Measurements from ENCODE around the gene MFSD12.

DNA sequence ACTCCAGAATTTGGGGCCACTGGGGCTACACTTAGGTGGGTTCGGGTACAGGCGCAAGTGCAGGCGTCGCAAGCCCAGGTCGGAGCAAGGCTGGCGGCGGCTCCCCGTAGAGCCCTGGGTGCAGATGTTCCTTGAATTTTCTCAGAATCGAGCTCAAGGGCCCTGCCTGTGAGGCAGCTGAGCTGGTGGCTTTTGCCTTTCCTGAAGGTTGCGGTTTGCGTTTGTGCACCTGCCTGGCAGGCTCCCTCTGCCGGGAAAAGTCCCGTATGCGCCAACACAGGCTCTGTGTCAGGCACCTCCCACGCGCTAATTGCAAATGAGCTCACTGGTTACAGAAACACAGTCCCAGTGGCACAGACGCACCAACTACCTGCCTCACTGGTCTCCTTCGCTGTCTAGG is 62.8 kb downstream of the MFSD12 start:
- TF ChIP-seq YY1 (IDR thresholded peaks at IDR 0.05; ENCODE audit: insufficient read depth, insufficient read length), result no peak
- TF ChIP-seq SUZ12 (IDR thresholded peaks at IDR 0.05; ENCODE audit: extremely low read depth, insufficient read depth, insufficient read length), result no peak
- TF ChIP-seq ZNF274 (IDR thresholded peaks at IDR 0.05; ENCODE audit: low read depth, low read length), result no peak

All from NT2/D1 (cell line).